NCI-H82 (cell line): ENCODE data around the gene RHEBL1.

ENCODE experiments used
- DNase-seq: peaks from one replicate; lab custom pipeline; 2025; lab: John Stamatoyannopoulos, UW

Gene RHEBL1

GRCh38 chr12:49037111-49037946 is 32.5 kb downstream of the RHEBL1 start:
- DNase-seq = no peak

GRCh38 chr12:49036029-49036428 is 33.8 kb downstream of the RHEBL1 start:
- DNase-seq = no peak

GRCh38 chr12:49034286-49034622 is 35.5 kb downstream of the RHEBL1 start:
- DNase-seq = no peak

- DNase-seq = no peak
Measured at GRCh38 chr12:49033611-49034285, 36.0 kb downstream of the RHEBL1 start.

GRCh38 chr12:49032679-49033447 is 36.9 kb downstream of the RHEBL1 start:
- no peak for DNase-seq

- DNase-seq = no peak
Measured at GRCh38 chr12:49032276-49032675, 37.5 kb downstream of the RHEBL1 start.

DNA sequence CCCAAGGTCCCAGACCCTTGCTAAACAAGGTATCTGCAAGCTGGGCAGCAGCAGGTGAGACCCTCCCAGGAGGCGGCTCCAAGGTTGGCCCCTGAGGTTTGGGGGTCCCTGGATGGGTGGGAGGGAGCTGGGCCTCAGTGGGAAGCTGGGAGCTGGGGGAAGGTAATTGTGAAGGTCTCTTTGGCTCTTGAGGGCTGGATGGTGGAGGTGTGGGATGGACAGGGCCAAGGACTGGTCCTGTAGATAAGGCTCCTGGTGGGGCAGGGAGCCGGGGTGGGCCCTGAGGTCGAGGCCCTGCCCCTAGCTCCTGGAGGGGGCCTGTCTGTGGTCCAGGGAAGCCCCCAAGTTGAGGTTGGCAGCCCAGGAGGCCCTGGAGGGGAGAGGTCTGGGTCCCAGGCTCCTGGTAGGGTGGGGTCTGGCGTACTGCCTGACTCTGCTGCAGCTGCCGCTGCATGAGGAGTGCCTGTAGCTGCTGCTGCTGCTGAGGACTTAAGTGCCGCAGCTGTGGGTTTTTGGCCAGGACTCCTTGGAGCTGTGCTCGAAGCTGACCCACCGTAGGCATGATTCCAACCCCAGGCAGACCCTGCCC is 38.1 kb downstream of the RHEBL1 start:
- DNase-seq = no peak

- DNase-seq = no peak
Measured at GRCh38 chr12:49030714-49031572, 38.8 kb downstream of the RHEBL1 start.

DNA sequence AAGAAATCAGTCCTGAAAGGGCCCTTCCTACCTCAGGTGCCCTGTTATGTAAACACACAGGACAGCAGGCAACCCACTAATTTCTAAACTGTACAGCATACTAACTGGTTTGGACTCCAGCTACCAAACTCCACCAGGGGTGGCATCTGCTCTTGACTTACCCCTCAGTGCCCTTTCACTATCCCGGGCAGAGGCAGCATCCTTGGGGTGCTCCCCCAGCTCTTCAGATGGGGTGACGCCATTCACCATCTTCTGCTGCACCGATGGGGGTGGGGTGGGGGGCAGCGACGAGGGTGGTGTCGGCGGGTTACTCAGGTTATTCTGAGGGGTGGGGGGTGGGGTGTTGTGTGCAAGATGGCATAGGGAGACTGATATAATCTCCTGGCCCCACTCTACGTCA is 39.7 kb downstream of the RHEBL1 start:
- no peak for DNase-seq

GRCh38 chr12:49028666-49029275 is 41.0 kb downstream of the RHEBL1 start:
- DNase-seq = no peak

GRCh38 chr12:49027846-49028555 is 41.8 kb downstream of the RHEBL1 start:
- DNase-seq = no peak

DNA sequence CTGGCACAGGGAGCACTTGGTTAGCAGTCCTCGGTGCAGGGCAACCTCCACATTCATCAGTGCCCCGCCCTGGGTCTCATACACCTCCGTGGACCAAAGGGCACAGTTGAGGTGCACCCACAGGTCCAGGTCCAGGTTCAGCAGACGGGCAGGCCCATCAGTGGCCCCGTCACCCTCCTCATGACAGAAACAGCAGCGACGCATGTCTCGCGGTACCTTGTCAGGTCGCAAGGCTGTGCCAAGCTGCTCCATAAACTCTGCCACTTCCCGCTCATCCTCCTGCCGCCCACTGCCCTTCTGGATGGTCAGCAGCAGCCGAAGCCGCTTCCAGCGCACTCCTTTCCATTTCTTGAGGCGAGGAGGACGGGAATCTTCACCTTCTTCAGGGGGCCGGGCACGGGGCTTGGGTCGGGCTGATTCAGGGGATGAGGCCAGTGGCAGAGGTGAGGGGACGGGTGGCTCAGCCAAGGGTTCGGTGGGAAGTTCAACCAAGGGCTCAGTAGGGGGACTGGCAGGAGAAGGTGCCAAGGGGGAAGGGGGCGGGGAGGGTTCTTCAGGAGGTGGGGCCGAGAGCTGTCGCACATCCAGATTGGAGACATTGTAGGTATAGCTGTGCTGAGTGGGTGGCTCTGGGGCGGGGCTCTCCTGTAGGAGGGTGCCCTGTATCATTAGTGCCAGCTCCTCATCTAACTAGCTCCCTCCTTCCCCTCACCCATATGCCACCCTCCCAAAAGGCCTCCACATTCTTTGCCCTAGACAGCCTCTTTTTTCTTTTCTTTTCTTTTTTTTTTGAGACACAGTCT is 42.9 kb downstream of the RHEBL1 start:
- DNase-seq = no peak

GRCh38 chr12:49026101-49026500 is 43.7 kb downstream of the RHEBL1 start:
- DNase-seq = no peak

DNA sequence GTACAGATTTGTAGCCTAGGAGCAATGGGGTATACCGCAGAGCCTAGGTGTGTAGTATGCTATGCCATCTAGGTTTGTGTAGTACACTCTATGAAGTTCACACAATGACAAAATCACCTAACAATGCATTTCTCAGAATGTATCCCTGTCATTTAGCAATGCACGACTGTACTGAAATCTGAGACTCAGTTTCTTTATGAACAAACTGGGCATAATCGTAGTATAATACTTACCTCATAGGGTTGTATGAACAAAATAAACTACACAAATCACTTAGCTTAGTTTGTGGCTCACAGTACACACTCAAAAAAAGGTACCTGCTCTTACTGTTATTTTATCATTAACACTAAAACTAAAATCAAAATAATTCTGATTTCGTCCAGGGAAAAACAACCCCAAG is 44.3 kb downstream of the RHEBL1 start:
- no peak for DNase-seq

DNA sequence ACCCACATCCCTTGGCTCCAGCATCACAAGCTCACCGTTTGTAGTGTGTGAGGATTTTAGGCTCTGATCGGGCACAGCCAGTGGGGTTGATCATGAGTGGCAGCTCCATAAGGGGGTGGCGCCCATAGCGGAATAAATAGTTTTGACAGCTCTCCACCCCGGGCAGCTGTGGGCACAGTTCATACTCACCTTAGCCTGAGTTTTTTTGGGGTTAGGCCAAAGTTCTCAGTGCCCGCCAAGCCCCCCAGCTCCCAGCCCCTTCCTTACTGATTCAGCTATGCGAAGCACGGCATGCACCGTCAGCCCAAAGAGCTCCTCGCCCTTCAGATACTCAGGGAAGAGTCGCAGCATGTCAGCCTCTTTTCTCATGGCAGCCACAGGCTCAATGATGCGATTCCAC is 45.2 kb downstream of the RHEBL1 start:
- no peak for DNase-seq

- DNase-seq = no peak
Measured at GRCh38 chr12:49023812-49024211, 46.0 kb downstream of the RHEBL1 start.

DNA sequence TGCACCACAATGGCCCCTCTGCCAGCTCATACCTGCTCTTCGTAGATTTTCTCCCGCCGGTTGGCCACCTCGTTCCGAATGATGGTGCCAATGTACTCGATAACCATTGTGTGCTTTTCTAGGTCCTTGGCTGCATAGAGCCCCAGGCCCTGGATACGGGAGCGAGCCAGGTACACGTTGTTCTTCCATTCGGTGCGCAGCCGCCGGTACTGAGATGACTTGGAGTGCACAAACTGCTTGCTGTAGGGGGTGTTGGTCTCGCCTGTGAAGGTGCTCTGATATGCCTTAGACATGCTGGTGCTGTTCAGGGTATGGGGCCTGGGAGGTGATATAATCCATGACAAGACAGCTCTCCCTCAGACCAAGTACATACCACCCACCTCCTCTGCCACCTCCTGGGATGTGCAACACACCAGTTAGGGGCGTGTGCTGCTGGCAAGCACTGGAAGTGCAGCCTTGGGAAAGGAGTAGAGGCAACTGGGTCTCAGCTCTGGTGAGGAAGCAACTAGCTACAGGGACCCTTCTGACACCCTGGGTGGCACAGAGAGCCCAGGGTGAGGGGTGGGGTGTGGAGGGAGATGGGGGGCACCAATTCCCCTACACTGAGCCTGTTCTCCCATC is 47.1 kb downstream of the RHEBL1 start:
- DNase-seq = no peak

- no peak for DNase-seq
Measured at GRCh38 chr12:49021292-49021915, 48.4 kb downstream of the RHEBL1 start.

DNA sequence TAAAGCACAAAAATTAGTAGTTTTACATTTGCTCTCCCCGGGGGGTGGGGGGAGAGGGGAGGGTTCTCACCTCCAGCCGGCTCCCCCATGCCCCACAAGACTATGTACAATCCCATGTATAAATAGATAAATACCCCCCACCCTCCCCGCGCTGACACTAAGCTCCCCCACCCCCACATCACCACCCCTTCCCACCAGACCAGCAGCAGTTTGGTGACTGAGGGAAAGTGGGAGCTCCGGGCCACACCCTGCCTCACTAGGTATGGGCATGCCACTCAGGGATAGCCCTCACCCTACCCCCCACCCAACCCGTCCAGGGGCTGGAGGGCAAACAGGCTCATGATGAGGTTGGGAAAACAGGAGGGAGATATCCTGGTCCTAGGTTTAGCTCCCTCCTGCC is 49.3 kb downstream of the RHEBL1 start:
- DNase-seq = no peak
